HG03571 (cell line): Measurements from ENCODE around the gene ZFYVE28.
"Not testable (repeated sequence)": the region's sequence is repeated elsewhere in the genome, so short reads cannot be mapped to it uniquely, and the experiment has no call there.

Experiments
- ATAC-seq: cut with Tn5 transposase; IDR thresholded peaks from one replicate; pipeline ENCODE4 v1.9.1; 2021; ENCODE audit not compliant: unreplicated experiment

ZFYVE28 gene

DNA sequence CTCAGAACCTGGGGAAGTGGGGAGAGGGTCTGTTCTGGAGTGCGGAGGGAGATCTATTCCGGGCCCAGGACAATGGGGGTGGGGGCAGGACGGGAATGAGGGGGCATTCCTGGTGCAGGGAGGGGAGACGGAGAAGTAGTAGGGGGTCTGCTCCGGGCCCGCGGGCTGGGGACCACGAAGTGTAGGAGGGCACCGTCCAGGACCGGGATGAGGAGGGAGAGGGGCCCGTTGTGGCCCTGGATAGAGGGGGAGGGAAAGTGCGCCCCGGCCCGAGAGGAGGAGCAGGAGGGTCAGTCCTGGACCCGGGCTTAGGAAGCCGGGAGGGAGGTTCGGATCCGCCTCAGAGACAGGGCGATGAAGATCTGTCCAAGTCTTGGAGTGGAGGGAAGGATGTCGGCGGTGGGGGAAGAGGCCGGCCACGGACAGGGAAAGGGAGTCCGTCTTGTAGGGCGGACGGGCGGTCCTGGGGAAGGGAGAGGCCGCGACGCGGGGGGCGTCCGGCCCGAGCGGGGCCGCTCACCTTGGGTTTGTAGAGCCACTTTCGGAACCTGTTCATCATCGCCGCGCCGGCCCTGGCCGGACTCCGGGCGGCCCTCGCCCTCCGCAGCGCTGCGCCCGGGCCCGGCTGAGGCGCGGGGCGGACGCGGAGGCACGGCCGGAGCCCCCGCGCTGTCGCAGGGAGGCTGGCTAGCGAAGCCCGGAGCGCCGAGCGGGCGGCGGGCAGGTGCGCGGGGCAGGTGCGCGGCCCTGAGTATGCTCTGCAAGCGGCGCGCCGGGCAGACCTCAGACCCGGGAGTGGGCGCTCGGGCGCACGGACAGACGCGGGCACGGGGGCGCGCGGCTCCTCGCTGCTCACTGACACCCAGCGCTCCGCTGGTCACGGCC, at the start of gene ZFYVE28:
Gene ZFYVE28 (minus strand): TSS at position 881 of the 885 bp plus-strand sequence. CDS start 322 bp downstream, at position 559.
- peak; percentile 10 for ATAC-seq

DNA sequence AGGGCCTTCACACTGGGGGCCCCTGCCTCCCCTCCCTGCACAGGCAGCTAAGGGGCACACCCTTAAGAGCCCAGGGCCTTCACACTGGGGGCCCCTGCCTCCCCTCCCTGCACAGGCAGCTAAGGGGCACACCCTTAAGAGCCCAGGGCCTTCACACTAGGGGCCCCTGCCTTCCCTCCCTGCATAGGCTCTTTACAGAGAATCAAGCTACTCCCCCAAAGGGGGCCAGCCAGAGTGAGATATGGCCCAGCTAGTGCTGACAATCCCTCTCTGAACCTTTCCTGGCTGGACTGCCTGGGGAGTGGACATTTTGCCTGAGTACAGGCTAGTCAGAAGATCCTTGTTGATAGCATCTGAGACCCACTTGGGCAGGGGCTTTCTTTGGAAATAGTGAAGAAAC, 47.1 kb upstream of the ZFYVE28 start:
- not testable (repeated sequence) for ATAC-seq

DNA sequence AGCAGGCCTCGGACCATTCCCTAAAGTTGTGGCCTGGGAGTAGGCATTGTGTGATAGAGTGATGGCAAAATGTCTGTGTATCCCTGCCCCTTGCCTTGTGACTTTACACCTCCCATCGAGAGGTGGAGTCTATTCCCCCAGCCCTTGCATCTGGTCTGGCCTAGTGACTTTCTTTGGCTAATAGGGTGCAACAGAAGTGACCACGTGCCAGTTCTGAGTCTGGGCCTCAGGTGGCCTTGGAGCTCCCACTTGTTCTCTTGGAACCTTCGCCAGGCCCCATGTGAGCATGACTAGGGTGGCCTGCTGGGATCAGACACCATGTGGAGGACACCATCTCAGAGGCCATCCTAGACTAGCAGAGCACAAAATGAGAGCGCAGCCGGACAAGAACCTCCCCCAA, 46.6 kb upstream of the ZFYVE28 start:
- ATAC-seq = no peak

DNA sequence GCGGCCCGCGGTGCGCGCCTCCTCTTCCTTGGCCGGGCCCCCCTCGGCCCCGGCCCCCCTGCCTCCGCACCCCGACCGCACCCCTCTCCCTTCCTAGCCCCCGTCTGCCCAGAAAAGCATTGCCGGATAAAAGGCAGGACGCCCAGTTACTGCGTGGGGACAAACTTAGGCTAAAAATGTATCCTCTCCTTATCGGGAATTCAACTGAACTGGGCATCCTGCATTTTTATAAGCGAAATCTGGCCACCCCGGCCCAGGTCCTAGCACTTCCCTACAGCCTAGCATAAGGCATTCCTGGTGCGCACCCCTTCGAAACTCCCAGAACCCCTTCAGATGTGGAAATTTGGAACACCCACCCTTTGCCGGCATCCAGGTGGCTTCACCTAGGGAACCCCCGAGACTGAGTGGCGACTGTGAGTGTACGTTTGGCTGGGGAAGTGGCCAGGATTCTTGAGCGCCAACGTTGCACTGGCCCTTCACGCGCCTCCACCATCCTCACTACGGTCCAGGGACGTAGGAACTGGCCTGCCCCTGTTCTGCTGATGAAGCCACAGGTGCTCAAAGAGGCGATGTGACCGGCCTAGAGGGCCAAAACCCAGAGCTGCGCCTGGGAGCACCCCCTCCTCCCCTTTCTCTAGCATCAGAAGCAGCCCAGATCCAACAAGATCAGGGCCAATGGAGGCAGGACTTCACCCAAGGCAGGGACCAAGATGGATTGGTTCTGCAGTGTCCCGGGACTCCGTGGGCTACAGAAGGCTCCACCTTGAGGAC, 44.7 kb upstream of the ZFYVE28 start:
- no peak for ATAC-seq

DNA sequence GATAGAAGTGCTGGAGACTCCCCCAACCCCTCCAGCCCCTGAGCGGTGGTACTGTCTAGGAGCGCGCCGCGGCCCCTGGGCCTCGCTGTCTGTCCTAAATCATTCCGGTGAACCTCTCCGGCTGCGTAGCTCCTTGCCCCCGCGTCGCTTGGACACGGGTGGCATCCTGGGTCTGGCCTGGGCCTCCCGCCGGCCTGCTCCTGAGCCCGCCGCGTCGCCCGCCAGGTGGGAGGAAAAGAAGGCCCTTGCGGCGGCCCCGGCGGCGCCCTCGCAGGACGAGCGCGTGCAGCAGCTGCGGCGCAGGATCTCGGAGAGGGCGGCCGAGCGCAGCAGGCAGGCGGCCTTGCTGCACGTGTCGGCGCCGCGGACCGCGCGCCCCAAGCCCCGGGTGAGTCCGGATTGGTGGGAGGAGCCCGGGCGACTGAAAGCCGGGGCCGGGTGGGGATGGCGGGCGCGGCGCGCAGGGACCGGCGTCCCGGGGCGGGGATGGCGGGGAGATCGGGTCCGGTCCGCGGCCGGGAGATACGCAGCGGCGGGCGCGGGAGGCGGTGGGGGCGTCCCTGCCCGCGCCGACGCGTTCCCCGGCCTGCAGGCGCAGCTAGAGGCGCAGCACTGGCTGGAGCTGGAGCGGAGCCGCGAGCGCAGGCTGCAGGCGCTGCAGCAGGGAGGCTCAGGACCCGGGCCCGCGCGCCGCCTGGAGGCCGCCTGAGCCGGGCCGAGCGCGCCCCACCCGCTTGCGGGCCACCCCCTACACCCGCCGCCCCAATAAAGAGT, 44.0 kb upstream of the ZFYVE28 start:
- peak; percentile 73 for ATAC-seq

DNA sequence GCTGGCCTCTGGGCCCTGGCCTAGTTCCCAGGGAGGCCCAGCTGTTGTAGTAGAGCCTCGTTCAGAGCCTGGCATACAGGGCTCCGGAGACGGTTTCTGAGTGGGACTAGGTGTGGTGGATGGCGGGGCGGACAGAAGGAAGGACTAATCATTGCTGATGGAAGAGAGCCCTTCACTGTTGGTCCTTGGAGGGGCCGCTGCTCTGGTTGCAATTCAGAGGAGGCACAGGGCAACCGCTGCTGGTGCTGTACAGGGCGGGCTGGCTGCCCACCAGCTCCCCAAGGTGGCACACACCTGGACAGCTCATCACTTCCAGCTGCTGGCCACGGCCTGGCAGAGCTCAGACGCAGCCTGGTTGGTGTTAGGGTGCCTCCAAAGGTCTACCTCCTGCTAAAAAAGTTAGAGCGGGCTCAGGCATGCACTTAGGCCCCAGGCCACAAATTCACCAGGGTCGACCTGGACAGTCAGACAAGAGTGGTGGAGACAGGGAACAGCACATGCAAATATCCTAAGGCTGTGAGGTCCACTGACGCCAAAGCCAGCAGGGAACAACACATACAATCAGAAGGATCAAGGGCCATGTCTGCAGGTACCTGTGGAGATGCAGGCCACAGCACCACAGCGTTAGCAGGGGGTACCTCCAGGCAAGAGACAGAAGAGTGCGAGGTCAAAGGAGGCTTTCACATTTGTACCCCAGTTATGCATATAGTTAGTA, 43.0 kb upstream of the ZFYVE28 start:
- no peak for ATAC-seq

DNA sequence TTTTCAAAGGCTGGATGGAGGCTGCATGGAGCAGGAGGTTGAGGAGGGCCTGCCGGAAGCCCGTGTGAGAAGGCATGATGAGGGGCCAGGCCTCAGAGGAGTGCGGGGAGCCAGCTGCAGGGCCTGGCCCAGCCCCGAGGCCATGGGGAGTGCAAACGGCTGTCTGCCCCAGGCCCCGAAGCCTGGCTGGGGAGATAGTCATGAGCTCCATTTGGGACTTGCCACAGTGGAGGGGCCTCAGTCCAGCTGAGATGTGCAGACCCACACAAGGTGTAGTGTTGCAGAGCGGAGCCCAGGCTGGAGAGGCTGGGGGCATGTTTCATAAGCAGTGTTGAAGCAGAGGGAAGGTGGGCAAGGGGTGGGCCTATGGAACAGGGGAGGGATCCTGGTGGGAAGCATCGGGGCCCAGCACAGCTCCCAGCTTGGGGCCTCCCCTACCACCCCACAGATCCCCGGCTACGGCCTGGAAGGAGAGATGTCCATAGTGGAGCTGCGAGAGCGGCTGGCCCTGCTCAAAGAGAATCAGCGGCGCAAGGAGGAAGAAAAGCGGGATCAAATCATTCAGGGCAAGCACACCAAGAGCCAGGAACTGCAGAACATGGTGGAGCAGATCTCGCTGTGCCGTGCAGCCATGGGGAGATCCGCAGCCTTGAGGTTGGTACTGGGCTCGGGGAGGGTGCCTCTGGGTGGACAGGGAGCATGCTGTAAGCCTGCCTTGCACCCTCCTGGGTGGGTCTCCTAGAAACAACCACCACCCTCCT, 41.3 kb upstream of the ZFYVE28 start:
- ATAC-seq = no peak

DNA sequence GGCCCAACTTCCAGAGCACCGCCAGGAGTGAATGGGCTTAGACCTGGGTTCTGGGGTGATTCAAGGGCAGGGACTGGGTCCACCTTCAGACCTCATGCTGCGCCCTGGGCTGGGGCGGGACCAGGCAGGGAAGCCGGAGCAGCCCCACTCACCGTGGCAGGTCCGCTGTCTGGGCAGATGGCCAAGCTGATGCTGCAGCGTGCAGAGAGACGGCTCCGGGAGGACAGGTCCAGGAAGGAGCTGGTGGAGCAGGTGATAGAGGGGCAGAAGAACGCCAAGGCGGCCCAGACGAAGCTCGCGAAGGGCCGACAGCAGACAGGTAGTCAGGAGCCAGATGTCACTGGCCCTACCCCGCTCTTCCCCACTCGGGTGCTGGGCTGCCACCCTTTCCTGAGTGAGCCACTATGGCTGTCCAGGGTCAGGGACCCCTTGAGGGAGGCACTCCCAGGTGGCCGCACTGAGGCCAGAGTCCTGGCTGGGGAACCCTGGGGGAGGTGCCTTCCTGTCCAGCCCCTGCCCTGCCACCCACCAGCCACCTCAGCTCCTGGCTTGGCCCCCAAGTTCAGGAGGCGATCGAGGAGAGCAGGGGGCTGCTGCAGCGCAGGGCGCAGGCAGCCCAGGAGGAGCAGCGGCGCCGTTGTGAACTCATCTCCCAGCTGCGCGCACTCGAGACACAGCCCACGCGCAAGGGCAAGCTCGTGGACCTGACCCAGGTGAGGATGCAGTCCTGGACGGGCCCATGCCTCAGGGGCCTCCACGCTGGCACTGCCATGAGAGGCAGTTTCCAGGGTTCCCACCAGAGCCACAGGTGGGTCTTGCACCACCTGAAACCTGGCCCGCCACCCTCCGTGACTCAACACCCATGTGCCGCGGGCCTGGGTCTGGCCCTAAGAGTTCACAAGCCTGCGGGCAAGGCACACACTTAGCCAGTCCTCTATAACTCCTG, 40.4 kb upstream of the ZFYVE28 start:
- no peak for ATAC-seq

DNA sequence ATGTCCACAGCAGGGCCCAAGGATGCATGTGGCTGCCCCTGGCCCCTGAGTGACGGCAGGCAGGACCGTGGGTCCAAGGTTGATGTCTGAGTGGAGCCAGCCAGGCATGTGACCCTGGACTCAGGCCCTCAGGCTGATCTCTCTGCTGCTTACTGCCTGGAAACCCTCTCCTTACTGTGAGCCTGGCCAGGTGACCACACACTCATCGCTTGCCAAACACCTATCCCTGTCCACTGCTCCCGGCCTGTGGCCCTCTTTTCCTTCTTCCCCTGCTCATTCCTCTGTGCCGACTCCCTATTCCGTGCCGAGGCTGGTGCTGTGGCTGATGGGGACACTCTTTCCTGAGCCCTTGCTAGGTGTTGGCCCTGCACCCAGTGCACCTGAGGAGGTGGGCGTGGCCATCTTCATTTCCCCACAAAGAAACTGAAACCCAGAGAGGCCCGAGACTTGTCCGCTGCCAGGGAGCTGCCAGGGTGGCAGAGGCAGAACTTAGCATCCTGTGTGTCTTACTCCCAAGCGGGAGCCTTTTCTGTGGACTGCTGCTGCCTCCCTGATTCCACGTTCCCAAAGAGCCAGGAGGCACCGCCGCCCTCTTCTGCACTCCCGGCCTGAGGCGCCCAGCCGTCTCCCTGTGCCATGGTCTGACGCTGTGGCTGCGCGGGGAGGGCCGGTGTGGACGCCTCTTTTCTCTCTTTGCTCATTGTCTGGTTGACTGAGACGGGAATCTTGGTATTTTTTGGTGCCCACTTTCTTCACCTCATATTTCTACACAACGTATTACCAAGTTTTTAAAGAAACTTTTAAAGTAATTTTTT, 39.2 kb upstream of the ZFYVE28 start:
- ATAC-seq = no peak

DNA sequence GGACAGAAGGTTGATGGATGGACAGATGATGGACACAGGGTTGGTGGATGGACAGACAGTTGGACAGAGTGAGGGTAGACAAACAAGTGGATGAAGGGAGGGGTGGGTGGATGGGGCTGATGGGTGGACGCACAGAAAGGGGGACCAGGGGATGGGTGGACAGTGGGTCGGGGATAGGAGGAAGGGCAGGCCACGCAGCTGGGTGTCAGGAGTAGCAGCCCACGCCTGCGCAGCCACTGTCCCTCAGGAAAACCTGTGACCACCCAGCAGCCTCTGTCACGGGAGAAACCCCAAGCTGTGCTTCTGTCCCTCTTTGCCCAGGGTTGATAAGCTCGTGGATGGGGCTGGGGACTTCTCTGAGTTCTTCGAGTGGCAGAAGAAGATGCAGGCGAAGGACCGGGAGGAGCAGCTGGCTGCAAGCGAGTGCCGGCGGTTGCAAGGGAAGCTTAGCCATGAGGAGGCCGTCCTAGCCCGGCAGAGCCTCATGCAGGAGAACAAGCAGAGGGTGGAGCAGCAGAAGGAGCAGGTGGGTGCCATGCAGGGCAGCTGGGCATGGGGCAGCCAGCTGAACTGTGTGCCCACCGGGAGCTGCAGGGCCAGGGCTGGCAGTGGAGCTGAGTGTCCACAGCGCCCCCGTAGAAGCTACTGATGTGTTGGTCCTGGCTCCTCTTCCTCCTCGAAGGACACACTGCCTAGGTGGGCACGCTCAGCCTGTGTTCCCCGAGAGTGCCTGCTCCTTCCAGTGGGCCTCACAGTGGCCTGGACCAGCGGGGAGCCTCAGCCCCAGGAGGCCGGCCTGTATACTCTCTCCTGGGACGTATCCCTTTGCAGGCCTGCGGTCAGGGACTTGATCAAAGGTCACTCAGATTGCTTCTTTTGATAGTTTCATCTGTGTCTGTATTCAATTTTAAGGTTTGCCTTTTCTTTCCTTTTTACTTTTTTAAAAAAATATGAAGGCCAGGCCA, 33.7 kb upstream of the ZFYVE28 start:
- no peak for ATAC-seq

DNA sequence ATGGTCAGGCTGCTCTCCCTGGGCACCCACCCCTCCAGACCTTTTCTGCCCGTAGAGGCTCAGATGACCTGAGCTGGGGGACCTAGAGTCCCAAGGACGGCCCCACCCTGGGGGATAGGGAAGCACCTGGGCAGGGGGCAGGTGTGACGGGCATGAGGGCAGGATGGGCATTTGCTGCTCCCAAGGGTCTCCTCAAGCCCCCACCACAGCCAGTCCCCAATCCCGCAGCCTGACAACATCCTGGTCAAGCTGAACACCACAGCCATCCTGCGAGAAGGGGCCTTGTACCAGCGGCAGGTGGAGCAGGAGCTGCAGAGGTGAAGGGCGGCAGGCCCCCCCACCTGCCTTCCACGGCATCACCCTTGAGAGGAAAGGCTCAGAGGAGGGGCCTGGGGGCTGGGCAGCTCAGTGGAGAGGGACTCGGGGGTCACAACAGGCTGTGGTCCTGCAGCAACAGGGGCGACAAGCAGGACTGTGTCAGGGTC, 32.6 kb upstream of the ZFYVE28 start:
- no peak for ATAC-seq

DNA sequence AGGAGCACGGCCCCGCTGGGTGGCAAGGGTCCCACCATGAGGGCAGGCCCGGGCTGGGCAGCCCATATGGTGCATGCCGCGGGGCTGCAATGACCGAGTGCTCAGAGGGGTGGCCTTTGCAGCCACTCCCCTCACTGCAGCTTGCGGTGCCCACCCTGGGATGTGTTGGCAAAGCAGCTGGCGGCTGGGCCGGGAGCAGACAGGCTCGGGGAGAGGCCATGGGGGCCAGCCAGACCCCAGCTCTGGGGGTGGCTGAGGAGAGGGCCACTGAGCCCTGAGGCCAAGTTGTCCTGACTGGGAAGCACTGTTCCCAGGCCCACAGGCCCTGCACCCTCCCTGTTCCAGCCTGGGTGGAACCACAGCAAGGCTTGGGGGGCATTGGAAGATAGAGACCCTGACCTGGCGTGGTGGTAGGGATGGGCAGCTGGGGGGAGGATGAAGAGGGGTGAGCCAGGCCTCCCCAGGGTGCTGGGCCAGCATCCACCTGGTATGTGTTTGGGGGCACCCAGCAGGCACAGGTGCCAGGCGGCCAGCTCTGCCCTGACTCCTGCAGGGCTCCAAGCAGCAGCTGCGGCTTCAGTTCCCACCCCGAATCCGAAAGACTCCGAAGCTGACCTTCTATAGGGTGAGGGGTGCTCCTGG, 32.1 kb upstream of the ZFYVE28 start:
- no peak for ATAC-seq

DNA sequence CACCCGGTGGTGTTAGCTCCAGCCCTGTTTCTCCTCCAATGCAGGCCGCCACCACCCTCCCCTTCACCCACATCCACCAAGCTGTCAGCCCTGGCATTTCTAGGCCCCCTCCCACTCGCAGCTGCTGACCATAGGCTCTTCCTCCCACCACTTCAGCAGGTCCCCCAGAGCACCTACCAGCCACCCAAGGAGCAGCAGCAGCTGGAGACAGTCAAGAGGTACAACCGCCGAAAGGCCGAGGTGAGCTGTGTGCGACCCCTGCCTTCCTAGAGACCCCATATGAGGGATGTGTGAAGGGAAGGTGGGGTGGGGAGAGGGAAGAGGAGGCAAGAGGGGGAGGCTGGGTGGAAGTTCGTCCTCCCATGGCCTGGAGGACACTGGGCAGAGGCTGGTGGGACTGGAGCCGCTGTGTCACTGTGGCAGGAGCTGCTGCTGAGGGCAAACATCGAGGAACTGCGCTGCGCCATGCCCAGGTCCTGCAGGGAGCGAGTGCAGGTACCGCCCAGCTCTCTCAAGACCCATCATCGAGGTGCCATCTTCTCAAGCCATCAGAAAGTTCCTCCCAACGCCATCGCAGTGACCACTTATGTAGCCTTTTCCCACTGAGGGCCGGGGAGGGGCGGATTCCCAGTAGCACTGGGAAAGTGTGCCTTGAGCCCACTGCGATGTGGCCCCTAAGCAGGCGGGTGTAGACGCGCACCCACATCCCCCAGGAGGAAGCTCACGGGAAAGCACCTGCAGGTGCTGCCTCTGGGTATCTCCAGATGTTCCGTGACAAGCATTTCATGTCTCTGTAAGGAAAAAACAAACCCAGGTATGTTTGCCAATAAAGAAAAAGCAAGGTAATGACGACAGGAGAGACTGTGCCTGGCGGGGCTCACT, 31.3 kb upstream of the ZFYVE28 start:
- no peak for ATAC-seq

DNA sequence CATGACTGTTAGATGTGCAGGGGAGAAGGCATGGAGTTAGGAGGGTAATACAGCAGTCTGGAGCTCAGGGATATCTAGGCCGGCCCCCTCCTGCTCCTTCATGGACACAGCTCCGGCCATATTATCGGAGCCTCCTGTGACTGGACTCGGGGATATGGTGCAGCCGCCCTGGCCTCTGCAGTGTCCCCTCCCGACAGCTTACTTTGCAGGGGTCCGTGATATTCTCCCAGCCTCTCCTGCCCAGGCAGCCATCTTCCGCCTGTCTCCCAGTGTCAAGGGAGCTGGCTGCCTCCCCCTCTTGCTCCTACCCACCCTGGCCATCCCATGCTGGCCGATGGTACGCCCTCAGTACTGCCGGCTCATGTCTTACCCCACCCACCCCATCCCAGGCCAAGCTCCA, 30.6 kb upstream of the ZFYVE28 start:
- ATAC-seq = no peak

DNA sequence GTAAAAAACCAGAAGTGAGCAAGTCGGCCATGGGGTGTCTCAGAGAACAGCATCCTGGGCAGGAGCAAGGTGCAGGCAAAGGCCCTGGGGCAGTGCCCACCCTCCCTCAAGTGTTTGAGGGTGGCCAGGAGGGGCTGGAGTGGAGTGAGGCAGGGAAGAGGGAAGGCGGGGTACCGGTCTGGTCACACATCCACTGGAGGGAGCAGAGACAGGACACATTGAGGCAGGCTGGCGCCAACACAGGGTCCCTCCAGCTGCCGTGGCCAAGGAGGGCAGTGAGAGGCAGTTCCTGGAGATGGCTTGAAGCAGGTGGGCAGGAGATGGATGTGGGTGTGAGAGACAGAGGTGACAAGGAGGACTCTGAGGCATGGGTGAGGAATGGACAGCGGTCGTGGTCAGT, 30.1 kb upstream of the ZFYVE28 start:
- ATAC-seq = no peak
